HCT116 (cell line): ENCODE measurements around the gene BABAM2. TPM values are rescaled to one million over a fixed set of nuclear protein-coding genes. Genes with fewer than 3 reads are reported as not detected.

ENCODE experiments used
- ATAC-seq: fragments of 200-7000 bp; cut with Tn5 transposase; 2 replicates; pipeline ENCODE4 v1.9.1; 2020; ENCODE audit warnings: mild to moderate bottlenecking, moderate library complexity
- BruUV-seq: library from RNA; stranded (reverse); fragments of 400-500 nt; replicated peaks from 2 replicates; lab custom pipeline; 2021; lab: Mats Ljungman, UMichigan
- CTCF ChIA-PET: fragments of 300-600 bp; sonication (Branson Sonifier 250); formaldehyde crosslinking; loops from one replicate; lab custom pipeline; 2021; ENCODE audit warnings: antibody characterized with exemption; lab: Charles Lee
- POLR2A ChIA-PET: fragments of 300-600, 350-600 bp; sonication (Branson Sonifier 250); formaldehyde crosslinking; loops from one replicate; lab custom pipeline; 2021; ENCODE audit warnings: antibody characterized with exemption; lab: Charles Lee
- RAD21 ChIA-PET, 2 experiments: fragments of 300-600 bp; sonication (Branson Sonifier 250); formaldehyde crosslinking; loops; one replicate each; lab custom pipeline; 2023; ENCODE audit warnings: low total read pairs in 2 of 2; ENCODE audit not compliant: uncharacterized antibody in 2 of 2, unreplicated experiment in 2 of 2, low non-redundant PET in 1 of 2; lab: Charles Lee
- DNase-seq: peaks from one replicate; pipeline ENCODE4 v3.0.0-alpha.2; 2010; ENCODE audit warnings: low read depth, low spot score
- H2AFZ ChIP-seq: fragments of 200-600 bp; shearing (Covaris generic), sonication (generic); 2 replicates; pipeline ENCODE4 v1.6.1; 2017; ENCODE audit warnings: low read depth, mixed run types, mixed read lengths, antibody characterized with exemption, low read length; ENCODE audit not compliant: poor library complexity, severe bottlenecking
- H3K27ac ChIP-seq: 2 replicates; pipeline ENCODE4 v1.5.1; 2012; ENCODE audit warnings: low read depth, low read length
- H3K27me3 ChIP-seq: fragments of 200-600 bp; sonication (generic); 2 replicates; pipeline ENCODE4 v1.6.1; 2016; ENCODE audit warnings: mixed run types, low read length, mixed read lengths; ENCODE audit not compliant: insufficient read depth
- H3K36me3 ChIP-seq, 2 experiments: fragments of 200-500 bp in 1 of 2; fragments of 200-600 bp in 1 of 2; sonication (Bioruptor generic) in 1 of 2; sonication (generic) in 1 of 2; 2 replicates each; pipeline versions ENCODE4 v1.5.1 to v1.6.1; 2014 to 2016; ENCODE audit warnings: low read length in 2 of 2, inconsistent platforms in 1 of 2, mixed read lengths in 1 of 2, mixed run types in 1 of 2; ENCODE audit not compliant: insufficient read depth in 2 of 2, control insufficient read depth in 1 of 2
- H3K4me1 ChIP-seq, 2 experiments: fragments of 200-600 bp in 1 of 2; sonication (generic) in 1 of 2; 2 replicates each; pipeline versions ENCODE4 v1.5.1 to v1.6.1; 2012 to 2017; ENCODE audit warnings: low read length in 2 of 2, inconsistent platforms in 1 of 2, mild to moderate bottlenecking in 1 of 2, mixed read lengths in 1 of 2, mixed run types in 1 of 2, moderate library complexity in 1 of 2; ENCODE audit not compliant: insufficient read depth in 2 of 2, control insufficient read depth in 1 of 2
- H3K4me2 ChIP-seq: fragments of 200-600 bp; sonication (generic); 2 replicates; pipeline ENCODE4 v1.6.1; 2017; ENCODE audit warnings: mixed run types, low read length, mixed read lengths
- H3K4me3 ChIP-seq, 2 experiments: fragments of 200-600 bp in 1 of 2; sonication (generic) in 1 of 2; replicated peaks in 1 of 2; 2 replicates each; pipeline ENCODE4 v1.5.1; 2011 to 2016; ENCODE audit warnings: low read length in 2 of 2, control low read depth in 1 of 2, low read depth in 1 of 2, mild to moderate bottlenecking in 1 of 2, mixed read lengths in 1 of 2, mixed run types in 1 of 2
- H3K79me2 ChIP-seq: fragments of 200-600 bp; sonication (generic); 2 replicates; pipeline ENCODE4 v1.6.1; 2017; ENCODE audit warnings: mild to moderate bottlenecking, mixed run types, low read length, moderate library complexity, mixed read lengths; ENCODE audit not compliant: insufficient read depth
- H3K9ac ChIP-seq: fragments of 200-600 bp; sonication (generic); 2 replicates; pipeline ENCODE4 v1.6.1; 2016; ENCODE audit warnings: low read length, mixed read lengths
- H3K9me2 ChIP-seq: fragments of 200-600 bp; sonication (generic), shearing (Covaris generic); 2 replicates; pipeline ENCODE4 v1.6.1; 2017; ENCODE audit warnings: mixed run types, mild to moderate bottlenecking, moderate library complexity; ENCODE audit not compliant: insufficient read depth
- H3K9me3 ChIP-seq, 2 experiments: fragments of 200-500 bp in 1 of 2; fragments of 200-600 bp in 1 of 2; sonication (Bioruptor generic) in 1 of 2; sonication (generic) in 1 of 2; 2 replicates each; pipeline ENCODE4 v1.6.1; 2014 to 2017; ENCODE audit warnings: low read length in 2 of 2, mixed read lengths in 2 of 2, inconsistent platforms in 1 of 2, low read depth in 1 of 2, mild to moderate bottlenecking in 1 of 2, mixed run types in 1 of 2, moderate library complexity in 1 of 2; ENCODE audit not compliant: control insufficient read depth in 1 of 2, insufficient read depth in 1 of 2
- H4K20me1 ChIP-seq: fragments of 200-600 bp; sonication (generic), shearing (Covaris generic); 2 replicates; pipeline ENCODE4 v1.6.1; 2017; ENCODE audit warnings: mixed run types, mild to moderate bottlenecking, moderate library complexity; ENCODE audit not compliant: insufficient read depth
- ATF3 ChIP-seq: IDR thresholded peaks from 2 replicates; pipeline ENCODE4 v1.6.1; 2012
- EZH2 ChIP-seq: fragments of 200-600 bp; sonication (generic); IDR thresholded peaks from 2 replicates; pipeline ENCODE4 v1.6.1; 2017; ENCODE audit warnings: antibody characterized with exemption, mixed run types
- FOSL1 ChIP-seq: IDR thresholded peaks from 2 replicates; pipeline ENCODE4 v1.6.1; 2012; ENCODE audit warnings: low read depth
- JUND ChIP-seq: IDR thresholded peaks from 2 replicates; pipeline ENCODE4 v1.6.1; 2012
- POLR2AphosphoS5 ChIP-seq: IDR thresholded peaks from 2 replicates; pipeline ENCODE4 v1.6.1; 2011; ENCODE audit warnings: mild to moderate bottlenecking, low read depth, low read length, moderate library complexity
- RAD21 ChIP-seq: IDR thresholded peaks from 2 replicates; pipeline ENCODE4 v1.6.1; 2012; ENCODE audit warnings: low read depth, mild to moderate bottlenecking
- SIN3A ChIP-seq: IDR thresholded peaks from 2 replicates; pipeline ENCODE4 v1.6.1; 2012; ENCODE audit warnings: low read depth
- SP1 ChIP-seq: IDR thresholded peaks from 2 replicates; pipeline ENCODE4 v1.6.1; 2012; ENCODE audit warnings: low read depth
- SRF ChIP-seq: IDR thresholded peaks from 2 replicates; pipeline ENCODE4 v1.6.1; 2012; ENCODE audit warnings: low read depth
- TCF7L2 ChIP-seq: IDR thresholded peaks from 2 replicates; pipeline ENCODE4 v1.7.0; 2011; ENCODE audit warnings: borderline replicate concordance, inconsistent platforms; ENCODE audit not compliant: insufficient read depth, insufficient read length; ENCODE audit errors: extremely low read depth
- intact Hi-C: fragments of 100-400 bp; cut with micrococcal nuclease; formaldehyde crosslinking; loops from 2 replicates; pipeline ENCODE4 v1.10.0; 2022
- total RNA-seq: library from RNA; stranded (reverse); gene quantifications from one replicate; pipeline ENCODE4 v1.2.1, GENCODE V29; 2021; ENCODE audit not compliant: unreplicated experiment
- TF ChIP-seq, protein P1 (sequence below): IDR thresholded peaks from 2 replicates; pipeline ENCODE4 v1.6.1; 2011; ENCODE audit warnings: mild to moderate bottlenecking, low read length, moderate library complexity; ENCODE audit not compliant: insufficient replicate concordance; ENCODE audit errors: extremely low read depth

Gene BABAM2
- total RNA-seq, 1 experiment from 2014 or later = 23.8 TPM

- no peak overlapping the region for H3K4me3 ChIP-seq
- H2AFZ ChIP-seq = no peak overlapping the region
- ChIA-PET CTCF (no interaction called here), POLR2A (no interaction called here), RAD21 (no interaction called here)
- H3K36me3 ChIP-seq = no peaks in the 10 kb centered on the region
- peaks cover 9% of the 10 kb centered on the region; the same call in 1 of the 2 replicates for H3K79me2 ChIP-seq
- peaks cover 3 to 5% of the 10 kb centered on the region in 2 experiments; a peak in 2 of 4 replicates for H3K4me1 ChIP-seq
- H3K9me2 ChIP-seq = no peaks in the 10 kb centered on the region
- H3K27ac ChIP-seq = no peak overlapping the region
- H4K20me1 ChIP-seq = no peaks in the 10 kb centered on the region
- DNase-seq (no peak), ATAC-seq (no peak)
- no TSS peak for BruUV-seq
- TF ChIP-seq SIN3A = no peak
- no peaks in the 10 kb centered on the region for H3K27me3 ChIP-seq
- no peak overlapping the region for H3K4me2 ChIP-seq
- H3K9me3 ChIP-seq = no peaks in the 10 kb centered on the region
- H3K9ac ChIP-seq = no peak overlapping the region
- intact Hi-C loops = no loop called here
Observed at GRCh38 chr2:27964067-27964466, 73.5 kb downstream of the BABAM2 start.

DNA sequence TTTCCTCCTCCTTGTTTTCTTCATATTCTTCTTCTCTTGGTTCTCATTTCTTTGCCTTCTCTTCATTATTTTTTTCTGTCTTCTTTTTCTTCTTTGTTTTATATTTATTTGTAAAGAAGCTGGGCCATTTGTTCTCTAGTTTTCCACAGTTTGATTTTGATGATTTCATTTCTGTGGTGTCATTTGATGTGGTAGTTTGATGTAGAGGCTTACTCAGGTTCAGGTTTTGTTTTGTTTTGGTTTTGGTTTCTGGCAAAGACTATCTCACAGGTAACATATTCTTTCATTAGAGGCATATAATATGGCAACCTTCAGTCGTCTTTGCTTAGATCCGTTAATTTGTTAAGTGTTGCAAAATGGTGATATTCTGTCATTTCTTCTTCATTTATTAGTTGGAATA lies 75.3 kb downstream of the BABAM2 start:
- no peak overlapping the region for H3K4me2 ChIP-seq
- H3K79me2 ChIP-seq = peaks cover 14% of the 10 kb centered on the region; the same call in 1 of the 2 replicates
- ChIA-PET RAD21 (no interaction called here), CTCF (no interaction called here), POLR2A (no interaction called here)
- TF ChIP-seq, protein P1, sequence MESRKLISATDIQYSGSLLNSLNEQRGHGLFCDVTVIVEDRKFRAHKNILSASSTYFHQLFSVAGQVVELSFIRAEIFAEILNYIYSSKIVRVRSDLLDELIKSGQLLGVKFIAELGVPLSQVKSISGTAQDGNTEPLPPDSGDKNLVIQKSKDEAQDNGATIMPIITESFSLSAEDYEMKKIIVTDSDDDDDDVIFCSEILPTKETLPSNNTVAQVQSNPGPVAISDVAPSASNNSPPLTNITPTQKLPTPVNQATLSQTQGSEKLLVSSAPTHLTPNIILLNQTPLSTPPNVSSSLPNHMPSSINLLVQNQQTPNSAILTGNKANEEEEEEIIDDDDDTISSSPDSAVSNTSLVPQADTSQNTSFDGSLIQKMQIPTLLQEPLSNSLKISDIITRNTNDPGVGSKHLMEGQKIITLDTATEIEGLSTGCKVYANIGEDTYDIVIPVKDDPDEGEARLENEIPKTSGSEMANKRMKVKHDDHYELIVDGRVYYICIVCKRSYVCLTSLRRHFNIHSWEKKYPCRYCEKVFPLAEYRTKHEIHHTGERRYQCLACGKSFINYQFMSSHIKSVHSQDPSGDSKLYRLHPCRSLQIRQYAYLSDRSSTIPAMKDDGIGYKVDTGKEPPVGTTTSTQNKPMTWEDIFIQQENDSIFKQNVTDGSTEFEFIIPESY = no peak
- TF ChIP-seq SP1 (no peak), POLR2AphosphoS5 (no peak), EZH2 (no peak), JUND (no peak), SRF (no peak), ATF3 (no peak), FOSL1 (no peak), RAD21 (no peak), TCF7L2 (no peak)
- no peak overlapping the region for H3K4me3 ChIP-seq
- no peak overlapping the region for H3K9ac ChIP-seq
- no peaks in the 10 kb centered on the region for H3K36me3 ChIP-seq
- BruUV-seq = no TSS peak
- ATAC-seq (no peak), DNase-seq (no peak)
- no peaks in the 10 kb centered on the region for H4K20me1 ChIP-seq
- peaks cover 0 to 4% of the 10 kb centered on the region in 2 experiments; a peak in 1 of 4 replicates for H3K9me3 ChIP-seq
- H3K4me1 ChIP-seq = peaks cover 3 to 5% of the 10 kb centered on the region in 2 experiments; a peak in 2 of 4 replicates
- no peaks in the 10 kb centered on the region for H3K27me3 ChIP-seq
- no peak overlapping the region for H3K27ac ChIP-seq
- H2AFZ ChIP-seq = no peak overlapping the region
- intact Hi-C loops = no loop called here
- no peaks in the 10 kb centered on the region for H3K9me2 ChIP-seq
